Vagina (tissue), 2 donors: ENCODE data around the gene CRABP1. TPM values are rescaled to one million over a fixed set of nuclear protein-coding genes. Genes with fewer than 3 reads are reported as not detected.

Experiments
- DNase-seq, 2 donors: peaks; one replicate each; pipeline ENCODE4 v3.0.0-alpha.2; 2017; ENCODE audit errors: extremely low spot score in 2 of 2
- H3K27ac ChIP-seq: fragments of 200-600 bp; sonication (generic); one replicate; pipeline ENCODE4 v1.5.1; 2019
- H3K27me3 ChIP-seq: fragments of 200-600 bp; sonication (generic); one replicate; pipeline ENCODE4 v1.5.1; 2019
- H3K36me3 ChIP-seq, 2 donors: fragments of 200-600 bp; sonication (generic); one replicate each; pipeline ENCODE4 v1.5.1; 2017 to 2019
- H3K4me1 ChIP-seq: fragments of 200-600 bp; sonication (generic); one replicate; pipeline ENCODE4 v1.5.1; 2019
- H3K4me3 ChIP-seq, 2 donors: fragments of 200-600 bp; sonication (generic); 1 replicate in 1 of 2; 2 replicates in 1 of 2; pipeline ENCODE4 v1.5.1; 2016 to 2019
- H3K9me3 ChIP-seq: fragments of 200-600 bp; sonication (generic); one replicate; pipeline ENCODE4 v1.5.1; 2019
- POLR2A ChIP-seq, 2 donors: fragments of 450-650 bp; IDR thresholded peaks; one replicate each; pipeline ENCODE4 v1.6.1; 2017; ENCODE audit warnings: antibody characterized with exemption in 2 of 2, mild to moderate bottlenecking in 2 of 2, moderate library complexity in 2 of 2
- POLR2AphosphoS5 ChIP-seq, 2 donors: sonication (generic); formaldehyde crosslinking; IDR thresholded peaks; one replicate each; pipeline ENCODE4 v1.9.0; 2017; ENCODE audit warnings: antibody characterized with exemption in 2 of 2, mild to moderate bottlenecking in 2 of 2, low read depth in 1 of 2; ENCODE audit not compliant: insufficient read depth in 1 of 2
- intact Hi-C: fragments of 100-400 bp; cut with DNase I; formaldehyde crosslinking; loops from one replicate; pipeline ENCODE4 v1.15.1; 2023
- total RNA-seq: library from RNA; depleted of rRNA; stranded (reverse); fragments of >200 nt; gene quantifications from one replicate; pipeline ENCODE4 v1.2.3, GENCODE V29; 2016
- TF ChIP-seq, protein P1 (sequence below), 3 experiments: fragments of 450-650 bp in 2 of 3; fragments of 200-600 bp in 1 of 3; sonication (generic) in 1 of 3; IDR thresholded peaks; one replicate each; pipeline ENCODE4 v1.5.1; 2017 to 2019; ENCODE audit warnings: antibody characterized with exemption in 3 of 3, mild to moderate bottlenecking in 2 of 3, moderate library complexity in 2 of 3

The CRABP1 gene
- total RNA-seq, 1 donor from 2014 or later, result not detected

DNA sequence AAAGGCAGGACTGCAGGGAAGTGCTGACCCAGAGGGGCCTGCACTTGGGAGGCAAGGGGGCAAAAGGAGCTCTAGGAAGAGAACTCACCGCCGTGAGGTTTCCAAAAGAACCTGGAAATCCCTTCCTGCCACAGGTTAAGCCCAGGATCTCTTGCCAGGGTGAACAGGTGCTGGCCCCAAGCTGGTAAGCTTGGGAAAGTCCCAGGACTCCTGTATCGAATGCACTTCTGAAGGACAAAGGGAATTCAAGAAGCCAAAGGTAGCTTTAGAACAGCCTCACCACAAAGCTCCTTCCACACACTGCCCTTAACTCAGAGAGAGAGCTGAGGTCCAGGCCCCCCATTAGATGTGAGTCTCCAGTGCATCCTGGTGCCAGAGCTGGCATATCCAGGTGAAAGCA is 28.9 kb upstream of the CRABP1 start:
- no peak for DNase-seq
- no peak overlapping the region for H3K4me3 ChIP-seq
- no peak for TF ChIP-seq POLR2A (IDR thresholded peaks at IDR 0.05)
- no peak for TF ChIP-seq POLR2AphosphoS5 (IDR thresholded peaks at IDR 0.05; ENCODE audit: insufficient read depth in 1 of 2, low read depth in 1 of 2)
- TF ChIP-seq, protein P1, sequence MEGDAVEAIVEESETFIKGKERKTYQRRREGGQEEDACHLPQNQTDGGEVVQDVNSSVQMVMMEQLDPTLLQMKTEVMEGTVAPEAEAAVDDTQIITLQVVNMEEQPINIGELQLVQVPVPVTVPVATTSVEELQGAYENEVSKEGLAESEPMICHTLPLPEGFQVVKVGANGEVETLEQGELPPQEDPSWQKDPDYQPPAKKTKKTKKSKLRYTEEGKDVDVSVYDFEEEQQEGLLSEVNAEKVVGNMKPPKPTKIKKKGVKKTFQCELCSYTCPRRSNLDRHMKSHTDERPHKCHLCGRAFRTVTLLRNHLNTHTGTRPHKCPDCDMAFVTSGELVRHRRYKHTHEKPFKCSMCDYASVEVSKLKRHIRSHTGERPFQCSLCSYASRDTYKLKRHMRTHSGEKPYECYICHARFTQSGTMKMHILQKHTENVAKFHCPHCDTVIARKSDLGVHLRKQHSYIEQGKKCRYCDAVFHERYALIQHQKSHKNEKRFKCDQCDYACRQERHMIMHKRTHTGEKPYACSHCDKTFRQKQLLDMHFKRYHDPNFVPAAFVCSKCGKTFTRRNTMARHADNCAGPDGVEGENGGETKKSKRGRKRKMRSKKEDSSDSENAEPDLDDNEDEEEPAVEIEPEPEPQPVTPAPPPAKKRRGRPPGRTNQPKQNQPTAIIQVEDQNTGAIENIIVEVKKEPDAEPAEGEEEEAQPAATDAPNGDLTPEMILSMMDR (IDR thresholded peaks at IDR 0.05), result no peak
- no peaks in the 10 kb centered on the region for H3K36me3 ChIP-seq
- H3K27me3 ChIP-seq, result no peaks in the 10 kb centered on the region
- intact Hi-C loops, result loop anchor here (10.0 kb wide), 1 partner anchor 114 kb away; no protein-coding TSS in a partner anchor
- H3K4me1 ChIP-seq, result peaks cover 4% of the 10 kb centered on the region
- no peak overlapping the region for H3K27ac ChIP-seq
- no peaks in the 10 kb centered on the region for H3K9me3 ChIP-seq

DNA sequence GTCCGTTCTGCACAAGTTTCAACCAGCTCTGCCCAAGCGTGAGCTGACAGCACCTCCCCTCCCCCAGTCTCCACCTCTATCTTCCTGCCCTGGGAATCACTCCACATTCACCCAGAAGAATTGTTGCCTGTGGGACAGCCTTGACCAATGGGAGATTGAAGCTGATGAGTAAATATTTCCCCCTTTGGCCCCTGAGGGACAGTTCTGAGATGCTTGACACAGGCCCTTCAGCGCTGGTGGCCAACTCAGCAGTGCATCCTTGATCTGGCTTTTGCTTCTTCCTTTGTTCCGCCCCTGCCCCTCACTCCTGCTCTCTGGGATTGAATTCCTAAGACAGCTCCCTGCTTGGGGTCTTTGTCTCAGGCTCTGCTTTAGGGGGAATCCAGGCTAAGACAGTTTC is 27.6 kb upstream of the CRABP1 start:
- H3K9me3 ChIP-seq, result no peaks in the 10 kb centered on the region
- intact Hi-C loops, result loop anchor here (10.0 kb wide), 1 partner anchor 112 kb away; no protein-coding TSS in a partner anchor
- H3K27ac ChIP-seq, result no peak overlapping the region
- H3K36me3 ChIP-seq, result no peaks in the 10 kb centered on the region
- no peaks in the 10 kb centered on the region for H3K27me3 ChIP-seq
- H3K4me1 ChIP-seq, result no peaks in the 10 kb centered on the region
- H3K4me3 ChIP-seq, result no peak overlapping the region
- no peak for DNase-seq
- TF ChIP-seq, protein P1 (IDR thresholded peaks at IDR 0.05), result no peak
- no peak for TF ChIP-seq POLR2A (IDR thresholded peaks at IDR 0.05)
- no peak for TF ChIP-seq POLR2AphosphoS5 (IDR thresholded peaks at IDR 0.05; ENCODE audit: insufficient read depth in 1 of 2, low read depth in 1 of 2)

DNA sequence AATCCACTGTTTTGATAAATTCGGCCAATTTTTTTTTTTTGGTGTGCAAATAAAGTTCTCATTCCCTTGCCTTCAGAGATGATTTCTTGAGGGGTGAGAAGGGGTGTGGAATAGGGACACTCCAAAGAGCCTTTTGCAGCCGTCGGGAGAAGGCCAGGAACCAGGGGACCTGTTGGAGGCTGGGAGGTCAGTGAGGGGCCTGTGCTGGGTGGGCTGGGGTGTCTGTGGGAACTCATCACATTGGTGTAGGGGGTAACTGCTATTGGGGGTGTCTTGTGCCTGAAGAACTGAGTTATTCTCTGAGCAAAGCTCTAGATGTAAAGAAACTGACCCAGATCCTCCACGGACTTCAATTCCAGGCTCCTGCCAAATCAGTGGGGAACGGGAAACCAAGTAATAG is 27.2 kb upstream of the CRABP1 start:
- DNase-seq, result no peak
- Histone ChIP-seq H3K4me1 (no peaks in the 10 kb centered on the region), H3K9me3 (no peaks in the 10 kb centered on the region), H3K36me3 (no peaks in the 10 kb centered on the region), H3K27ac (no peak overlapping the region), H3K27me3 (no peaks in the 10 kb centered on the region), H3K4me3 (no peak overlapping the region)
- TF ChIP-seq, protein P1 (IDR thresholded peaks at IDR 0.05), result no peak
- TF ChIP-seq POLR2AphosphoS5 (IDR thresholded peaks at IDR 0.05; ENCODE audit: insufficient read depth in 1 of 2, low read depth in 1 of 2) (no peak), POLR2A (IDR thresholded peaks at IDR 0.05) (no peak)
- intact Hi-C loops, result loop anchor here (10.0 kb wide), 1 partner anchor 112 kb away; no protein-coding TSS in a partner anchor

DNA sequence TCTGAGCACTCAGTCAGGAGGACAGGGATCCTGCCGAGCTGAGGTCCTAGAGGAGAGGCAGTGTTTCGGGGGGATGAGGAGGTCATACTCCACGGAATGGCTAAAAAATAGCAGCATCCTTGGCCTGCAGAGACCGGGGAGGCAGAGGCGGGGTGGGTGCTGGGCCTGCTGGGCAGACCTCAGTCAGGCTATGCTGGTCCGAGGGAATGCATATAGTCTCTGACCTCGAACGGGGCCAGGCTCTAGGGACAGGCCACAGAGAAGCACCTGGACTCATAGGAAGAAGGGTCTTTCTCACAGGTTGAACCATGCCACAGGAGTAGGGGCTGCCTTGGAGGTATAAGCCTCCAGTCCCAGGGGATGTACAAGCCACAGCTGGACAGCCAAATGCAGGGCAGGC is 26.8 kb upstream of the CRABP1 start:
- no peak for DNase-seq
- Histone ChIP-seq H3K27me3 (no peaks in the 10 kb centered on the region), H3K9me3 (no peaks in the 10 kb centered on the region), H3K4me1 (no peaks in the 10 kb centered on the region), H3K4me3 (no peak overlapping the region), H3K36me3 (no peaks in the 10 kb centered on the region), H3K27ac (no peak overlapping the region)
- no peak for TF ChIP-seq POLR2A (IDR thresholded peaks at IDR 0.05)
- no peak for TF ChIP-seq POLR2AphosphoS5 (IDR thresholded peaks at IDR 0.05; ENCODE audit: insufficient read depth in 1 of 2, low read depth in 1 of 2)
- TF ChIP-seq, protein P1 (IDR thresholded peaks at IDR 0.05), result no peak
- intact Hi-C loops, result loop anchor here (10.0 kb wide), 1 partner anchor 111 kb away; no protein-coding TSS in a partner anchor

DNA sequence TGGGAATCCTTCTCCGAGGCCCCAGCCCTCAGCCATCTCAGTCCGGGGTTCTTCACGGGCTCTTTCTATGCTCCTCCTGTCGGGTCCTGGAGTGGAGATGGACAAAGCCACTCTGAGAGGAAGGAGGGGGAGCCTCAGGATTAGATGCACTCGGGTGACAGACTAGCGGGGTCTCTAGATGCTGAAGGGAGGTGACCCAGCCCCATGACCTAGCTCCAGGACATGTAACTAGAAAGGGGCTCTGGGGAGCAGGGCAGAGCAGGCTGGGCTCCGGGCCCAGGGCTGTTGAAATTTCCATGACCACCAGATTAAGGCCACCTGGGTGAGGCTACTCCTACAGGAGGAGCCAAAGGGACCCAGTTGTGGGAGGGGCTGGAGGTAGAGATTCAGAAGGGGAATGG is 26.0 kb upstream of the CRABP1 start:
- DNase-seq, result no peak
- no peak overlapping the region for H3K27ac ChIP-seq
- intact Hi-C loops, result loop anchor here (10.0 kb wide), 1 partner anchor 111 kb away; no protein-coding TSS in a partner anchor

More for the DNA sequence above, 26.0 kb upstream of the CRABP1 start:
- no peaks in the 10 kb centered on the region for H3K9me3 ChIP-seq
- H3K4me1 ChIP-seq, result no peaks in the 10 kb centered on the region
- TF ChIP-seq POLR2AphosphoS5 (IDR thresholded peaks at IDR 0.05; ENCODE audit: insufficient read depth in 1 of 2, low read depth in 1 of 2) (no peak), POLR2A (IDR thresholded peaks at IDR 0.05) (no peak)
- TF ChIP-seq, protein P1 (IDR thresholded peaks at IDR 0.05), result no peak
- H3K4me3 ChIP-seq, result no peak overlapping the region
- no peaks in the 10 kb centered on the region for H3K27me3 ChIP-seq
- H3K36me3 ChIP-seq, result no peaks in the 10 kb centered on the region
